ENCODE data around the gene MGST3.

DNA sequence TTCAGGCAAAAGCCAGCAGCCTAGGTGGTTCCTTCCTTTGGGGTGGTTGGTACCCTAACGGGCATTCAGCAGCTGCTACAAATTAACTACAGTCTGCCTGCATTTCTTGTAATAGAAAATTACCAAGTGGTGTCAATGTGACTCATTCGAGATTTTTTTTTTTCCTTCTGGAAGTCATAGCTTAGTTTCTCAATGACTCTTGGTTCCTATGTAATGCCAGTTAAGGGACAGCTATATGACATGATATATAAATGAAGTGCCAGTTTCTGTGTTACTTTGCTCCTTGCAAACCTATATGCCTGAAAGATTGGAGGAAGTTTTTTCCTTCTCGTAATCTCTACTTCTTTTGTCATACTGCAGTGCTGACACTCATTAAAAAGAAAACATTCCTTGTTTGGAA is 2.6 kb downstream of the MGST3 start:
- TF ChIP-seq FOXM1 (IDR thresholded peaks at IDR 0.05; ENCODE audit: borderline replicate concordance, low read depth) (no peak), EP300 (IDR thresholded peaks at IDR 0.05; ENCODE audit: borderline replicate concordance) (no peak), CREB1 (IDR thresholded peaks at IDR 0.05; ENCODE audit: low read depth) (no peak), NFIC (IDR thresholded peaks at IDR 0.05) (no peak), RAD21 (IDR thresholded peaks at IDR 0.05; ENCODE audit: low read depth) (no peak), YY1 (IDR thresholded peaks at IDR 0.05; ENCODE audit: low read depth) (no peak), MAX (IDR thresholded peaks at IDR 0.05) (no peak), EGR1 (IDR thresholded peaks at IDR 0.05) (no peak), TEAD4 (IDR thresholded peaks at IDR 0.05) (no peak), CEBPB (IDR thresholded peaks at IDR 0.05) (no peak), TAF1 (IDR thresholded peaks at IDR 0.05; ENCODE audit: low read depth) (no peak), TCF12 (IDR thresholded peaks at IDR 0.05; ENCODE audit: low read depth) (no peak)
- TF ChIP-seq, protein P1, sequence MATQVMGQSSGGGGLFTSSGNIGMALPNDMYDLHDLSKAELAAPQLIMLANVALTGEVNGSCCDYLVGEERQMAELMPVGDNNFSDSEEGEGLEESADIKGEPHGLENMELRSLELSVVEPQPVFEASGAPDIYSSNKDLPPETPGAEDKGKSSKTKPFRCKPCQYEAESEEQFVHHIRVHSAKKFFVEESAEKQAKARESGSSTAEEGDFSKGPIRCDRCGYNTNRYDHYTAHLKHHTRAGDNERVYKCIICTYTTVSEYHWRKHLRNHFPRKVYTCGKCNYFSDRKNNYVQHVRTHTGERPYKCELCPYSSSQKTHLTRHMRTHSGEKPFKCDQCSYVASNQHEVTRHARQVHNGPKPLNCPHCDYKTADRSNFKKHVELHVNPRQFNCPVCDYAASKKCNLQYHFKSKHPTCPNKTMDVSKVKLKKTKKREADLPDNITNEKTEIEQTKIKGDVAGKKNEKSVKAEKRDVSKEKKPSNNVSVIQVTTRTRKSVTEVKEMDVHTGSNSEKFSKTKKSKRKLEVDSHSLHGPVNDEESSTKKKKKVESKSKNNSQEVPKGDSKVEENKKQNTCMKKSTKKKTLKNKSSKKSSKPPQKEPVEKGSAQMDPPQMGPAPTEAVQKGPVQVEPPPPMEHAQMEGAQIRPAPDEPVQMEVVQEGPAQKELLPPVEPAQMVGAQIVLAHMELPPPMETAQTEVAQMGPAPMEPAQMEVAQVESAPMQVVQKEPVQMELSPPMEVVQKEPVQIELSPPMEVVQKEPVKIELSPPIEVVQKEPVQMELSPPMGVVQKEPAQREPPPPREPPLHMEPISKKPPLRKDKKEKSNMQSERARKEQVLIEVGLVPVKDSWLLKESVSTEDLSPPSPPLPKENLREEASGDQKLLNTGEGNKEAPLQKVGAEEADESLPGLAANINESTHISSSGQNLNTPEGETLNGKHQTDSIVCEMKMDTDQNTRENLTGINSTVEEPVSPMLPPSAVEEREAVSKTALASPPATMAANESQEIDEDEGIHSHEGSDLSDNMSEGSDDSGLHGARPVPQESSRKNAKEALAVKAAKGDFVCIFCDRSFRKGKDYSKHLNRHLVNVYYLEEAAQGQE (IDR thresholded peaks at IDR 0.05; ENCODE audit: low read depth): no peak
